ENCODE results near the gene GRHL3. TPM values are rescaled to one million over a fixed set of nuclear protein-coding genes. Genes with fewer than 3 reads are reported as not detected.
A peak's percentile ranks its signal among the peaks of the same experiment; 100 is the strongest.

The GRHL3 gene
- total RNA-seq, 4 donors from 2014 or later, result 77.6 to 179 (median 115) TPM

GRCh38 chr1:24317956-24318614, 1.1 kb upstream of the GRHL3 start:
- TF ChIP-seq POLR2A (IDR thresholded peaks at IDR 0.05) (no peak), CTCF (IDR thresholded peaks at IDR 0.05) (no peak)
- intact Hi-C loops (cut with DNase I), result no loop called here
- H3K4me1 ChIP-seq, result peaks cover 24 to 85% (median 48%) of the 10 kb centered on the region in 3 donors
- H3K36me3 ChIP-seq, result no peaks in the 10 kb centered on the region
- peaks cover 0 to 36% (median 0%) of the 10 kb centered on the region in 4 donors for H3K27me3 ChIP-seq
- peak overlapping the region in 1 of 4 donors; percentile 68 for H3K4me3 ChIP-seq
- no peak for DNase-seq
- WGBS, 2 donors, result 14 to 24% methylated on average over 2 of the region's 2 CpGs
- no peaks in the 10 kb centered on the region for H3K9me3 ChIP-seq
- H3K27ac ChIP-seq, result peak overlapping the region; percentile 49 to 97 (median 94)

DNA sequence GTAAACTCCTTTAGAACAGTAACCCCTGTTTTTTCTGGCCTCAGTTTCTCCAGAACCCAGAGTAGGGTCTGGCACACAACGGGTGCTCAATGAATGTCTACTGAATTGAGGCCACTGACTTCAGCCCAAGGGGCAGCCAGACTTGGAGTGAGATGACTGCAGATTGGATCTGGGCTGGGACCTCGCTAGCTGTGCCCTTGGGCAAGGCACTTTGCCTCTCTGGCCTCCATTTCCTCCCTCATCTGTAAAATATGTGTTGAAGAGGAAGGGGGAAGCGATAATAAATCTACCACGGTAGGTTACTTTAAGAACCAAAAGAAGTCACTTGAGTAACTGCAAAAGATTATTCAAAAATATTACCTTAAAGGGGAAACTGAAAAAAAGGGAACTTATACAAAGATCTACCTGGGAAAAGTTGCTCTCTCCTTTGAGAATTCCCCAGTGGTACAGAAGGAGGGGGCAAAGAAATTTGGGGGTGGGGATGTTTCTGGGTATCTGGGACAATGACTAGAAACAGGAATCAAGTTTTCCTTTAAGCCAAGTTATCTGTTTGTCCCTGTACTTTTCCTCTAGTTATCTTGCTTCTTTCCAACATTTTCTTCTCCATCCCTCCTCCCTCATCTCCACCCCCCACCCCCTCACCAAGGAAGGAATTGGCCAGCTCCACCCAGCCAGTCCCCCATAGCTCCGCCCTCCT, 394 bp upstream of the GRHL3 start:
- H3K4me3 ChIP-seq, result peak overlapping the region in 3 of 4 donors; percentile 67 to 70 (median 68)
- WGBS, 2 donors, result 7 to 33% methylated on average over 4 to 5 of the region's 5 CpGs
- no peak for DNase-seq
- H3K27ac ChIP-seq, result peak overlapping the region; percentile 89 to 97 (median 94)
- H3K4me1 ChIP-seq, result peaks cover 24 to 92% (median 51%) of the 10 kb centered on the region in 3 donors
- no peak for TF ChIP-seq CTCF (IDR thresholded peaks at IDR 0.05)
- TF ChIP-seq POLR2A (IDR thresholded peaks at IDR 0.05), result no peak
- H3K9me3 ChIP-seq, result no peaks in the 10 kb centered on the region
- H3K27me3 ChIP-seq, result peaks cover 0 to 36% (median 0%) of the 10 kb centered on the region in 4 donors
- intact Hi-C loops (cut with DNase I), result no loop called here
- no peaks in the 10 kb centered on the region for H3K36me3 ChIP-seq

DNA sequence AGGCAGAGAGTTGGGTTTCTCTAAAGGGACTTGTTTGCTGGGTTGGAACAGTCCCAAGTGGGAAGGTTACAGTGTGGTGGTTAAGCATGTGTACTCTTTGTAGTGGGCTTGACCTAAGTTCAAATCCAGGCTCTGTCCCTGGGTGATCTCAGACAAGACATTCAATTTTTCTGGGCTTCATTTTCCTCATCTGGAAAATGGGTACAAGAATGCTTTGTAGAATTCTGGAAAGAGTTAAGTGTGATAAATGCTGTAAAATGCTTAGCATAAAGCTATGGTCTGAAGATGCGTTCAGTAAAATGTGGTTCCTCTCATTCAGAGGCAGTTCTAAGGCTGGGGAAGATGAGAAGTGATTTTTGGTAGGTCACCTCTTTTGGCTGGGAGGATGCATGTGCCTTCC, 805 bp downstream of the GRHL3 start:
- H3K4me3 ChIP-seq, result peak overlapping the region; percentile 55 to 70 (median 68)
- H3K27me3 ChIP-seq, result peaks cover 0 to 36% (median 0%) of the 10 kb centered on the region in 4 donors
- no peak for TF ChIP-seq POLR2A (IDR thresholded peaks at IDR 0.05)
- TF ChIP-seq CTCF (IDR thresholded peaks at IDR 0.05), result no peak
- H3K9me3 ChIP-seq, result no peaks in the 10 kb centered on the region
- no peak for DNase-seq
- peaks cover 24 to 100% (median 52%) of the 10 kb centered on the region in 3 donors for H3K4me1 ChIP-seq
- H3K27ac ChIP-seq, result peak overlapping the region; percentile 89 to 97 (median 94)
- 17 to 70% methylated on average over 1 of the region's 1 CpG for WGBS, 2 donors
- intact Hi-C loops (cut with DNase I), result loop anchor here (5.0 to 10.0 kb wide), 2 partner anchors 62 to 115 kb away; no protein-coding TSS in a partner anchor
- no peaks in the 10 kb centered on the region for H3K36me3 ChIP-seq

DNA sequence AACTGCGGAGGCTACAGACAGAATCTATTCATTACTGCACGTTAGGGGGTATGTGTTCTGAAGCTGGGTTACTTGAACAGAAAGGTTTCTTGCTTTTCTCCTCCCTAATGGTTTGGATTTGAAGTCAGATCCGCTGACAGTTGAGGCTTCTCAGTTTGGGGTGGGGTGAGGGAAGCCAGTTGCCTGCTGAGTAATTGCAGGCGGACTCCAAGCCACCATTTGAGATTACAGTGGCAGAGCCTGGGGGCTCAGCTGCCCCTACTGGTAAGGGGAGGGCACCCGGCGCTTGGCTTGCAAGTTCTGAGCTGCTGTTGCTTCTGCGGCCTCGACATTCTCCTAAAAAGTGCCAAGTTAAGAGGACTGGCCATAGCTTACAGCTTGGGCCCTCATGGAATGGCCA, 2.0 kb downstream of the GRHL3 start:
- intact Hi-C loops (cut with DNase I), result loop anchor here (5.0 to 10.0 kb wide), 2 partner anchors 61 to 116 kb away; no protein-coding TSS in a partner anchor
- Histone ChIP-seq H3K27ac (peak overlapping the region; percentile 89 to 97 (median 94)), H3K36me3 (no peaks in the 10 kb centered on the region), H3K9me3 (no peaks in the 10 kb centered on the region), H3K4me1 (peaks cover 24 to 100% (median 47%) of the 10 kb centered on the region in 3 donors), H3K4me3 (peak overlapping the region; percentile 55 to 70 (median 68)), H3K27me3 (peaks cover 0 to 36% (median 0%) of the 10 kb centered on the region in 4 donors)
- DNase-seq, result no peak
- TF ChIP-seq POLR2A (IDR thresholded peaks at IDR 0.05) (no peak), CTCF (IDR thresholded peaks at IDR 0.05) (no peak)
- whole genome bisulfite sequencing, 2 donors, result 71 to 76% methylated on average over 3 to 4 of the region's 8 CpGs
